ENCODE results near the gene ZBTB25.
A peak's percentile ranks its signal among the peaks of the same experiment; 100 is the strongest.

- TF ChIP-seq POLR2A (IDR thresholded peaks at IDR 0.05; ENCODE audit: low read depth, low read length) (peak; percentile 81), POLR2AphosphoS5 (IDR thresholded peaks at IDR 0.05; ENCODE audit: low read depth, low read length) (peak; percentile 83), TAF1 (IDR thresholded peaks at IDR 0.05; ENCODE audit: borderline replicate concordance, low read depth, low read length) (peak; percentile 78)
Observed at GRCh38 chr14:64504310-64504896, 765 bp upstream of the ZBTB25 start, which contains the start of gene ZBTB1.
